Keratinocyte (primary cell): Measurements from ENCODE around the gene FRY. TPM values are rescaled to one million over a fixed set of nuclear protein-coding genes. Genes with fewer than 3 reads are reported as not detected.

ENCODE experiments used
- DNase-seq: peaks from one replicate; pipeline ENCODE4 v3.0.0-alpha.2; 2011; ENCODE audit warnings: low read depth, missing footprints, low spot score
- FAIRE-seq: peaks from 2 replicates; lab custom pipeline; 2011; peaks lifted over from hg19 to GRCh38; lab: Jason Lieb, UNC
- H2AFZ ChIP-seq: 2 replicates; pipeline ENCODE4 v1.6.0; 2012; ENCODE audit warnings: low read length, control low read depth, inconsistent platforms; ENCODE audit not compliant: control insufficient read depth
- H3K27ac ChIP-seq: 2 replicates; pipeline ENCODE4 v1.5.1; 2011; ENCODE audit warnings: low read length; ENCODE audit not compliant: control insufficient read depth, insufficient read depth
- H3K27me3 ChIP-seq: 3 replicates; pipeline ENCODE4 v1.6.0; 2011; ENCODE audit warnings: low read length; ENCODE audit not compliant: control insufficient read depth, insufficient read depth; ENCODE audit errors: extremely low read depth
- H3K36me3 ChIP-seq, 2 experiments: 2 replicates in 1 of 2; 3 replicates in 1 of 2; pipeline ENCODE4 v1.5.1; 2011; ENCODE audit warnings: low read length in 2 of 2, mild to moderate bottlenecking in 1 of 2; ENCODE audit not compliant: control insufficient read depth in 2 of 2, insufficient read depth in 2 of 2; ENCODE audit errors: extremely low read depth in 1 of 2
- H3K4me1 ChIP-seq: 3 replicates; pipeline ENCODE4 v1.5.1; 2011; ENCODE audit warnings: low read length; ENCODE audit not compliant: control insufficient read depth, insufficient read depth; ENCODE audit errors: extremely low read depth
- H3K4me2 ChIP-seq: 3 replicates; pipeline ENCODE4 v1.6.0; 2011; ENCODE audit warnings: low read depth, low read length; ENCODE audit not compliant: control insufficient read depth, insufficient read depth; ENCODE audit errors: extremely low read depth
- H3K4me3 ChIP-seq, 3 experiments: fragments of 200-600 bp in 1 of 3; sonication (generic) in 1 of 3; 2 replicates in 2 of 3; 3 replicates in 1 of 3; pipeline ENCODE4 v1.5.1; 2011 to 2016; ENCODE audit warnings: low read length in 3 of 3, mild to moderate bottlenecking in 3 of 3, control low read depth in 2 of 3, inconsistent platforms in 1 of 3, low read depth in 1 of 3, mixed read lengths in 1 of 3, mixed run types in 1 of 3, moderate library complexity in 1 of 3; ENCODE audit not compliant: control insufficient read depth in 2 of 3, insufficient read depth in 2 of 3; ENCODE audit errors: extremely low read depth in 1 of 3
- H3K79me2 ChIP-seq: 2 replicates; pipeline ENCODE4 v1.6.0; 2012; ENCODE audit warnings: low read length; ENCODE audit not compliant: control insufficient read depth, insufficient read depth
- H3K9ac ChIP-seq: 3 replicates; pipeline ENCODE4 v1.6.0; 2011; ENCODE audit warnings: low read length; ENCODE audit not compliant: control insufficient read depth, insufficient read depth; ENCODE audit errors: extremely low read depth
- H3K9me1 ChIP-seq: 3 replicates; pipeline ENCODE4 v1.6.0; 2011; ENCODE audit warnings: low read length; ENCODE audit not compliant: control insufficient read depth, insufficient read depth; ENCODE audit errors: extremely low read depth
- H3K9me3 ChIP-seq: 2 replicates; pipeline ENCODE4 v1.5.1; 2012; ENCODE audit warnings: low read depth, low read length; ENCODE audit not compliant: control insufficient read depth
- H4K20me1 ChIP-seq: 3 replicates; pipeline ENCODE4 v1.6.0; 2011; ENCODE audit warnings: low read length; ENCODE audit not compliant: control insufficient read depth, insufficient read depth; ENCODE audit errors: extremely low read depth
- EZH2 ChIP-seq: IDR thresholded peaks from one replicate; pipeline ENCODE4 v1.6.1; 2012; ENCODE audit warnings: inconsistent platforms, mild to moderate bottlenecking, low read length, moderate library complexity
- dilution Hi-C: fragments of 300-500 bp; cut with MboI; formaldehyde crosslinking; loops from one replicate; pipeline ENCODE4 v1.7.0; 2020; ENCODE audit warnings: low sequenced_read_pairs; ENCODE audit not compliant: extremely low pct_ligation_motif_present
- polyA plus RNA-seq, 5 experiments: library from polyadenylated mRNA; depleted of rRNA in 3 of 5; stranded (reverse) in 3 of 5; stranded (forward) in 1 of 5; unstranded in 1 of 5; fragments of >200 nt; gene quantifications; 1 replicate in 1 of 5; 2 replicates in 3 of 5; 3 replicates in 1 of 5; pipeline versions ENCODE4 v1.2.1 to v1.2.3, GENCODE V29; 2011 to 2012; ENCODE audit warnings: missing spikeins in 2 of 5, low read depth in 1 of 5, low replicate concordance in 1 of 5
- TF ChIP-seq, protein P1 (sequence below), 3 experiments: IDR thresholded peaks in 1 of 3; conservative IDR thresholded peaks in 1 of 3; optimal IDR thresholded peaks in 1 of 3; 2 replicates in 2 of 3; 3 replicates in 1 of 3; pipeline versions ENCODE3 to v1.5.1; 2011; ENCODE audit warnings: low read length in 3 of 3, mild to moderate bottlenecking in 3 of 3, moderate library complexity in 2 of 3, control low read depth in 1 of 3, inconsistent platforms in 1 of 3; ENCODE audit not compliant: insufficient read depth in 2 of 3; ENCODE audit errors: extremely low read depth in 1 of 3

The FRY gene
- polyA plus RNA-seq, 1 donor (not counting 4 experiments of a cell fraction or from before 2014, with no cell fraction given) = 0.80 TPM

DNA sequence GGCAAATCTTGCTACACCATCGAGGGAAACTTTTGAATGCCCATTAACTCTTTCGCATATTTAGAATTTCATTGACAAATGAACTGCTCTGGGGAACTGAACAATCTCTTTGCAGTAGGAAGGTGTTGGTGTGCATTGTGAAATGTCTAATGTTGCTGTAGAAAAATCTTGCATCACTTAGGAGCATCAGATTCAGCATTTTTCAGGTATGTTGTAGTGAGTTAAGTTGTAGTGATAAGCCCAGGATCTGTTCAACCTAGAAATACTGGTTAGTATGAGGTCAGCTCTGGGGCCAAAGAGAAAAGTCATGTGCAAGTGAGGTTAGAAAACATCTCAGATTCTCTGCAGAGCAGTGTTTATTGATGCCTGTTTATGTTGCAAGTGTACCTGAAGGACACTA, 4.1 kb downstream of the FRY start:
- Histone ChIP-seq H3K36me3 (no peaks in the 10 kb centered on the region), H3K9me1 (no peaks in the 10 kb centered on the region), H3K9me3 (no peaks in the 10 kb centered on the region), H4K20me1 (no peaks in the 10 kb centered on the region), H3K4me2 (no peak overlapping the region), H3K27me3 (no peaks in the 10 kb centered on the region), H3K4me3 (no peak overlapping the region), H3K79me2 (no peaks in the 10 kb centered on the region), H2AFZ (no peak overlapping the region), H3K9ac (no peak overlapping the region), H3K27ac (no peak overlapping the region), H3K4me1 (peaks cover 4% of the 10 kb centered on the region)
- dilution Hi-C loops = no loop called here
- DNase-seq (no peak), FAIRE-seq (no peak)
- no peak for TF ChIP-seq EZH2
- TF ChIP-seq, protein P1, sequence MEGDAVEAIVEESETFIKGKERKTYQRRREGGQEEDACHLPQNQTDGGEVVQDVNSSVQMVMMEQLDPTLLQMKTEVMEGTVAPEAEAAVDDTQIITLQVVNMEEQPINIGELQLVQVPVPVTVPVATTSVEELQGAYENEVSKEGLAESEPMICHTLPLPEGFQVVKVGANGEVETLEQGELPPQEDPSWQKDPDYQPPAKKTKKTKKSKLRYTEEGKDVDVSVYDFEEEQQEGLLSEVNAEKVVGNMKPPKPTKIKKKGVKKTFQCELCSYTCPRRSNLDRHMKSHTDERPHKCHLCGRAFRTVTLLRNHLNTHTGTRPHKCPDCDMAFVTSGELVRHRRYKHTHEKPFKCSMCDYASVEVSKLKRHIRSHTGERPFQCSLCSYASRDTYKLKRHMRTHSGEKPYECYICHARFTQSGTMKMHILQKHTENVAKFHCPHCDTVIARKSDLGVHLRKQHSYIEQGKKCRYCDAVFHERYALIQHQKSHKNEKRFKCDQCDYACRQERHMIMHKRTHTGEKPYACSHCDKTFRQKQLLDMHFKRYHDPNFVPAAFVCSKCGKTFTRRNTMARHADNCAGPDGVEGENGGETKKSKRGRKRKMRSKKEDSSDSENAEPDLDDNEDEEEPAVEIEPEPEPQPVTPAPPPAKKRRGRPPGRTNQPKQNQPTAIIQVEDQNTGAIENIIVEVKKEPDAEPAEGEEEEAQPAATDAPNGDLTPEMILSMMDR (optimal IDR thresholded peaks at IDR 0.05 in 1 of 3, IDR thresholded peaks at IDR 0.05 in 1 of 3, conservative IDR thresholded peaks at IDR 0.05 in 1 of 3; ENCODE audit: extremely low read depth in 1 of 3, insufficient read depth in 2 of 3, low read length in 3 of 3) = no peak

DNA sequence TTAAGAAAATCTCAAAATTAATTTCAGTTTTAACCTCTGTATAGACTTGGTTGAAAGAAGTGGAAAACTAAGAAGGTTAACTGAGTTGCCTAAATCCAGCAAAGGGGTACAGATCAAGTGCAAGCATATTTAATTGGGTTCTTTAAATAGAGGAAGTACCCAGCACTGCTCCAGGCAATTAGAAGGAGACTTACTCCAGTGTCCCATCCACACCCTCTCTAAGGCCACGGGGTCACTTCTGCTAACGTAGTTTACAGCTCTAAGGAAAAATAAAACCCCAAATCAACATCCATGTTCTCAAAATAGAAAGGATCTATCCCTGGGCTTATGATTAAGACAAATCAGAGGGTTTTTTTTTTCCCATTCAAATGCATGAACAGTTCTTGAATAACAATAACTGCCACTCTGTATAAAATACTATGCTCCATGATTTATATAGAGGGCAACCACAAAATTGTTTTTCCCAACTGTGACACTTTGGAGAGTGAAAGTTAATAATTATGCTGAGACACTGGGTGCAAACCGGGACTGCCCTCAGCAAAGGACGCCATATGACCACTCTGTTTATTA, 4.6 kb downstream of the FRY start:
- H3K9me1 ChIP-seq = no peaks in the 10 kb centered on the region
- no peak overlapping the region for H3K27ac ChIP-seq
- dilution Hi-C loops = no loop called here
- no peak overlapping the region for H3K4me3 ChIP-seq
- TF ChIP-seq, protein P1 (optimal IDR thresholded peaks at IDR 0.05 in 1 of 3, IDR thresholded peaks at IDR 0.05 in 1 of 3, conservative IDR thresholded peaks at IDR 0.05 in 1 of 3; ENCODE audit: extremely low read depth in 1 of 3, insufficient read depth in 2 of 3, low read length in 3 of 3) = no peak
- TF ChIP-seq EZH2 = no peak
- no peaks in the 10 kb centered on the region for H4K20me1 ChIP-seq
- FAIRE-seq (no peak), DNase-seq (no peak)
- H3K9ac ChIP-seq = no peak overlapping the region
- no peak overlapping the region for H2AFZ ChIP-seq
- no peaks in the 10 kb centered on the region for H3K36me3 ChIP-seq
- peaks cover 2% of the 10 kb centered on the region for H3K4me1 ChIP-seq
- no peaks in the 10 kb centered on the region for H3K27me3 ChIP-seq
- no peaks in the 10 kb centered on the region for H3K9me3 ChIP-seq
- H3K79me2 ChIP-seq = no peaks in the 10 kb centered on the region
- H3K4me2 ChIP-seq = no peak overlapping the region
